GM12865 (cell line): ENCODE measurements around the gene KPNA3.

Experiments
- DNase-seq: peaks from one replicate; pipeline ENCODE4 v3.0.0; 2010; ENCODE audit warnings: low read depth
- H3K4me3 ChIP-seq: 2 replicates; pipeline ENCODE4 v1.5.1; 2011; ENCODE audit warnings: mild to moderate bottlenecking, low read depth, low read length, control low read depth
- CTCF ChIP-seq: IDR thresholded peaks from 2 replicates; pipeline ENCODE4 v1.5.1; 2011; ENCODE audit warnings: low read length, control low read depth, low read depth, inconsistent platforms; ENCODE audit not compliant: insufficient read depth; ENCODE audit errors: missing control alignments

KPNA3 gene

GRCh38 chr13:49754146-49754545, 38.3 kb downstream of the KPNA3 start:
- no peak overlapping the region for H3K4me3 ChIP-seq

GRCh38 chr13:49749848-49750247, 42.6 kb downstream of the KPNA3 start:
- DNase-seq: no peak
- no peak overlapping the region for H3K4me3 ChIP-seq
- no peak for TF ChIP-seq CTCF

More at GRCh38 chr13:49754146-49754545, 38.3 kb downstream of the KPNA3 start:
- no peak for DNase-seq
- no peak for TF ChIP-seq CTCF

- no peak overlapping the region for H3K4me3 ChIP-seq
- TF ChIP-seq CTCF: no peak
- no peak for DNase-seq
These were observed 46.4 kb downstream of the KPNA3 start for GRCh38 chr13:49746111-49746510.

- no peak for TF ChIP-seq CTCF
- DNase-seq: no peak
- no peak overlapping the region for H3K4me3 ChIP-seq
These were observed 51.6 kb downstream of the KPNA3 start for GRCh38 chr13:49740870-49741269.

- DNase-seq: no peak
- H3K4me3 ChIP-seq: no peak overlapping the region
- TF ChIP-seq CTCF: no peak
These were observed 52.8 kb downstream of the KPNA3 start for GRCh38 chr13:49739498-49740187.

- TF ChIP-seq CTCF: no peak
- no peak for DNase-seq
- H3K4me3 ChIP-seq: no peak overlapping the region
These were observed 59.1 kb downstream of the KPNA3 start for GRCh38 chr13:49733181-49733951.

- no peak for DNase-seq
- TF ChIP-seq CTCF: no peak
- no peak overlapping the region for H3K4me3 ChIP-seq
These were observed 60.7 kb downstream of the KPNA3 start for GRCh38 chr13:49731766-49732165.
